Measurements from ENCODE around the gene TMEM53. TPM values are rescaled to one million over a fixed set of nuclear protein-coding genes. Genes with fewer than 3 reads are reported as not detected.

Gene TMEM53
- total RNA-seq, 2 experiments from 2014 or later = 0.64 to 1.2 TPM

DNA sequence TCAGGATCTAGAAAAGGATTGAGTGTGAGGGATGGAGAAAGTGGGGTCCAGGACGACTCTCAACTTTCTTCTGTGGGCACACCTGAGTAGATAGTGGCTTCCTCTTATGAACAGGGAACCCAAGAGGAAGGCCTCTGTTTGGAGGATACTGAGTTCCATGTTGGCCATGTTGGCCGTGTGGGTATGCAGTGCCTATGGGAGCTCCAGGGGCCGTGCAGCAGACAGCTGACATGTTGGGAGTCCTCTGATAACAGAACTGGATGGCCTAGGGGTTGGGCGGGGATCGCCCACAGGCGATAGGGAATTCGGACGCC is 43.0 kb downstream of the TMEM53 start:
- no peaks in the 10 kb centered on the region for H3K27me3 ChIP-seq (ENCODE audit: control insufficient read depth in 1 of 2, insufficient read depth in 2 of 2, low read length in 2 of 2)
- TF ChIP-seq CTCF (IDR thresholded peaks at IDR 0.05) = no peak
- H3K27me3 Mint-ChIP-seq = no peaks in the 10 kb centered on the region
- CTCF ChIA-PET = interaction anchor here (3.3 kb wide), 1 partner anchor 21 kb away, joined by 9 read pairs; no protein-coding TSS in a partner anchor
- peaks cover 46% of the 10 kb centered on the region for H3K36me3 Mint-ChIP-seq (ENCODE audit: low read depth)
- ATAC-seq (ENCODE audit: poor library complexity) (peak; percentile 20), DNase-seq (no peak)
- POLR2A ChIA-PET = interaction anchor here (0.6 to 3.7 kb wide), 25 partner anchors 10 to 1973 kb away, joined by 3 to 28 read pairs (median 5); partner anchors contain the start of genes ARMH1, BTBD19, DMAP1 and EIF2B3
- H3K27ac Mint-ChIP-seq = peak overlapping the region; percentile 98
- peaks cover 27% of the 10 kb centered on the region for H3K4me1 ChIP-seq (ENCODE audit: insufficient read depth, low read length)
- no peaks in the 10 kb centered on the region for H3K9me3 Mint-ChIP-seq
- H3K36me3 ChIP-seq (ENCODE audit: insufficient read depth, low read length) = peaks cover 37% of the 10 kb centered on the region
- H3K4me1 Mint-ChIP-seq (ENCODE audit: low read depth) = peaks cover 44% of the 10 kb centered on the region
- no peaks in the 10 kb centered on the region for H3K9me3 ChIP-seq (ENCODE audit: control insufficient read depth in 1 of 2, insufficient read depth in 1 of 2, low read length in 2 of 2)
- H3K4me3 ChIP-seq (ENCODE audit: low read length) = peak overlapping the region; percentile 71
- peak overlapping the region; percentile 92 for H3K4me3 Mint-ChIP-seq
- intact Hi-C loops (cut with DNase I, micrococcal nuclease) = loop anchor here in 1 of 2 experiments (1.0 to 5.0 kb wide), 8 partner anchors 42 to 861 kb away; partner anchors contain the start of genes B4GALT2, DMAP1, KIF2C and MUTYH
- peak overlapping the region; percentile 73 to 88 for H3K27ac ChIP-seq (ENCODE audit: low read depth in 1 of 2, low read length in 2 of 2)

DNA sequence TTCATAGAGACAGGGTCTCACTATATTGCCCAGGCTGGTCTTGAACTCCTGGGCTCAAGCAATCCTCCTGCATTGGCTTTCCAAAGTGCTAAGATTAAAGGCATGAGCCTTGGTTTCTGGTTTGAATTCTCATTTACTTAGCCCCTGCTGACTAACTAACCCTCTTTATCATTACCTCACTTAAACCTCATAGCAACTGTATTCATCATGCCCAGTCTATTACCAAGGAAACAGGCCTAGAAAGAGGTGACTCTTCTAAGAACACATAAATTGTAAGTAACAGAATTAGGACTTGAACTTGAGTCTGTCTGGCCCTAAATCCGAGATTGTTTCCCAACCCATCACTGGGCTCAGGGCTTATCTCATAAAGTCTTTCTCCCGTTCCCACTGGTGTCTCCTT is 44.2 kb downstream of the TMEM53 start:
- H3K27me3 ChIP-seq (ENCODE audit: control insufficient read depth in 1 of 2, insufficient read depth in 2 of 2, low read length in 2 of 2) = no peaks in the 10 kb centered on the region
- intact Hi-C loops (cut with DNase I, micrococcal nuclease) = loop anchor here in 1 of 2 experiments (2.0 to 5.0 kb wide), 7 partner anchors 107 to 862 kb away; partner anchors contain the start of genes B4GALT2, DMAP1, KIF2C and MUTYH
- no peak for TF ChIP-seq CTCF (IDR thresholded peaks at IDR 0.05)
- ChIA-PET POLR2A (interaction anchor here (2.6 to 3.7 kb wide), 2 partner anchors 21 to 67 kb away, joined by 10 to 27 read pairs; no protein-coding TSS in a partner anchor), CTCF (interaction anchor here (3.3 kb wide), 1 partner anchor 22 kb away, joined by 9 read pairs; no protein-coding TSS in a partner anchor)
- Mint-ChIP-seq H3K9me3 (no peaks in the 10 kb centered on the region), H3K27ac (peak overlapping the region; percentile 98), H3K36me3 (ENCODE audit: low read depth) (peaks cover 34% of the 10 kb centered on the region), H3K27me3 (no peaks in the 10 kb centered on the region), H3K4me1 (ENCODE audit: low read depth) (peaks cover 43% of the 10 kb centered on the region), H3K4me3 (peak overlapping the region; percentile 92)
- ATAC-seq (ENCODE audit: poor library complexity) = no peak
- no peak for DNase-seq
- no peaks in the 10 kb centered on the region for H3K9me3 ChIP-seq (ENCODE audit: control insufficient read depth in 1 of 2, insufficient read depth in 1 of 2, low read length in 2 of 2)
- H3K27ac ChIP-seq (ENCODE audit: low read depth in 1 of 2, low read length in 2 of 2) = no peak overlapping the region
- H3K36me3 ChIP-seq (ENCODE audit: insufficient read depth, low read length) = peaks cover 26% of the 10 kb centered on the region
- H3K4me3 ChIP-seq (ENCODE audit: low read length) = no peak overlapping the region
- H3K4me1 ChIP-seq (ENCODE audit: insufficient read depth, low read length) = peaks cover 27% of the 10 kb centered on the region

DNA sequence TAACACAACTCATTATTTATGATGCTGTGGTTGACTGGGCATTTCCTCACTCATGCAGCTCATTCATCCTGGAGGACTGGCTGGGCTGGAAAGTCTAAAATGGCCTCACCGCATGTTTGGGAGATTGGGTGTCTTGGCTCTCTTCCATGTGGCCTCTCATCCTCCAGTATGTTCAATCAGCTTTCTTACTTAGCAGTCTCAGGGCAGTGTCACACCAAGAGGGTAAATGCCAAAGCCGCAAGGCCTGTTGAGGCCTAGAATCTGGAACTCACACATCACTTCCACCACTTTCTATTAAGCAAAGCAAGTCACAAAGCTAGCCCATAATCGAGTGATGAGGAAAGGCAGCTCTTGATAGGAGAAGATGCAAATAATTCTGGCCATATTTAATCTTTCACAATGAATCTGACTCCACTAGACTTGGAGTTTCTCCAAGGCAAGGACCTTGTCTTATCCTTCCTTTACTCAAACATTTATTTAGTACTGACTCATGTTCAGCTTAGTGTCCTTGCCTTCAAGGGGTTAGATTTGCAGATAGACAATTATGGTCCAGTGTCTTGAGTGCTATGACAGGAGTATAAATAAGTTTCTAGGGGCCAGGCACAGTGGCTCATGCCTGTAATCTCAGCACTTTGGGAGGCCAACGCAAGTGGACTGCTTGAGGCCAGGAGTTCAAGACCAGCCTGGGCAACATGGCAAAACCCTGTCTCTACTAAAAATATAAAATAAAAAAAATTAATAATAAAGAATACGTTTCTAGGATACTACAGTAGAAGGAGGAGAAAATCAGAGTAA is 45.1 kb downstream of the TMEM53 start:
- Histone ChIP-seq H3K27ac (ENCODE audit: low read depth in 1 of 2, low read length in 2 of 2) (no peak overlapping the region), H3K4me1 (ENCODE audit: insufficient read depth, low read length) (peaks cover 25% of the 10 kb centered on the region), H3K9me3 (ENCODE audit: control insufficient read depth in 1 of 2, insufficient read depth in 1 of 2, low read length in 2 of 2) (no peaks in the 10 kb centered on the region), H3K27me3 (ENCODE audit: control insufficient read depth in 1 of 2, insufficient read depth in 2 of 2, low read length in 2 of 2) (no peaks in the 10 kb centered on the region), H3K4me3 (ENCODE audit: low read length) (no peak overlapping the region), H3K36me3 (ENCODE audit: insufficient read depth, low read length) (peaks cover 18% of the 10 kb centered on the region)
- Mint-ChIP-seq H3K4me3 (no peak overlapping the region), H3K9me3 (no peaks in the 10 kb centered on the region), H3K27me3 (no peaks in the 10 kb centered on the region), H3K36me3 (ENCODE audit: low read depth) (peaks cover 24% of the 10 kb centered on the region), H3K27ac (no peak overlapping the region), H3K4me1 (ENCODE audit: low read depth) (peaks cover 33% of the 10 kb centered on the region)
- ChIA-PET POLR2A (interaction anchor here (0.8 kb wide), 1 partner anchor 93 kb away, joined by 3 read pairs; no protein-coding TSS in a partner anchor), CTCF (interaction anchor here (3.3 kb wide), 1 partner anchor 23 kb away, joined by 9 read pairs; no protein-coding TSS in a partner anchor)
- DNase-seq (no peak), ATAC-seq (ENCODE audit: poor library complexity) (no peak)
- no peak for TF ChIP-seq CTCF (IDR thresholded peaks at IDR 0.05)
- intact Hi-C loops (cut with DNase I, micrococcal nuclease) = no loop called here

Measured in CD4-positive, alpha-beta T cell (primary cell).